Measurements from ENCODE around the gene TADA3. TPM values are rescaled to one million over a fixed set of nuclear protein-coding genes. Genes with fewer than 3 reads are reported as not detected.

TADA3 gene
- total RNA-seq, 2 experiments from 2014 or later, result 80.7 to 96.4 TPM

DNA sequence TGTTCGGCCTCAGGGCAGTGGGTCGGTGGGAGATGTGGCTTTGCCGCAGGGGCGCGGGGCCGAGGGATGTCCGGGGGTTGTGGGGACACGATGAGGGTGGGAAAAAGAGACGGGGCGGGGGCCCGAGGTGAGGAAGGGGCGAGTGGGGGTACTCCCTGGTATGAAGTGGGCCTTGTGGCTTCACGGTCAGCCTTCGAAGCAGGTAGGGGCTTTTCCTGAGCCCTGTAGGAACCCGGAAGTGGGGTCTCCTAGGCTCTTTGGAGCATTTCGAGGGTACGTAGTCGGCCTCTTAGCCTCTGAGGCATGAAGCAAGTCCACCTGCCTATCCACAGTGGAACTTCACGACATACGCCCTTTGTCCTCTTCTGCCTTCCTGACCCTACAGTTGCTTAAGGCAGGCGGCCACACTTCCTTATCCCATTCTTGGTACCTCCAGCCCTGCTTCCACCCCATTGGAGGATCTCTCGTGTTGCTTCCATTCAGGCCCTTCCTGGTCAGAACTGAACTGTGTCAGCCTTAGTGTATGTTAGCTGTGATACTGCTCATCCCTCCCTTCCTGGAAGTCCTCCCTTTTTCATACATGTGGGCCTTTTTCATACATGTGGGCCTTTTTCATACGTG lies 998 bp upstream of the TADA3 start:
- intact Hi-C loops (cut with DNase I, micrococcal nuclease), result loop anchor here (1.0 to 5.0 kb wide), 11 partner anchors 15 to 1849 kb away; partner anchors contain the start of genes CAMK1 (in 1 of the 2), EMC3 (in 1 of the 2), FANCD2 (in 1 of the 2) and JAGN1 (in 1 of the 2)
- peak; percentile 20 for ATAC-seq
- peak overlapping the region; percentile 99 for H3K4me3 Mint-ChIP-seq
- peak; percentile 52 for DNase-seq
- H3K9me3 Mint-ChIP-seq (ENCODE audit: low read depth), result no peaks in the 10 kb centered on the region
- POLR2A ChIA-PET, result interaction anchor here (0.6 to 1.5 kb wide), 11 partner anchors 11 to 431 kb away, joined by 3 to 13 read pairs (median 5); partner anchors contain the start of genes CAMK1, EMC3, OGG1 and THUMPD3
- H3K4me1 Mint-ChIP-seq, result peaks cover 70% of the 10 kb centered on the region
- peaks cover 69% of the 10 kb centered on the region for H3K36me3 Mint-ChIP-seq (ENCODE audit: low read depth)
- H3K27me3 Mint-ChIP-seq, result no peaks in the 10 kb centered on the region
- CTCF ChIA-PET, result interaction anchor here (0.6 to 2.0 kb wide), 12 partner anchors 11 to 440 kb away, joined by 3 to 11 read pairs (median 4); partner anchors contain the start of gene BRPF1
- H3K27ac Mint-ChIP-seq, result peak overlapping the region; percentile 100

DNA sequence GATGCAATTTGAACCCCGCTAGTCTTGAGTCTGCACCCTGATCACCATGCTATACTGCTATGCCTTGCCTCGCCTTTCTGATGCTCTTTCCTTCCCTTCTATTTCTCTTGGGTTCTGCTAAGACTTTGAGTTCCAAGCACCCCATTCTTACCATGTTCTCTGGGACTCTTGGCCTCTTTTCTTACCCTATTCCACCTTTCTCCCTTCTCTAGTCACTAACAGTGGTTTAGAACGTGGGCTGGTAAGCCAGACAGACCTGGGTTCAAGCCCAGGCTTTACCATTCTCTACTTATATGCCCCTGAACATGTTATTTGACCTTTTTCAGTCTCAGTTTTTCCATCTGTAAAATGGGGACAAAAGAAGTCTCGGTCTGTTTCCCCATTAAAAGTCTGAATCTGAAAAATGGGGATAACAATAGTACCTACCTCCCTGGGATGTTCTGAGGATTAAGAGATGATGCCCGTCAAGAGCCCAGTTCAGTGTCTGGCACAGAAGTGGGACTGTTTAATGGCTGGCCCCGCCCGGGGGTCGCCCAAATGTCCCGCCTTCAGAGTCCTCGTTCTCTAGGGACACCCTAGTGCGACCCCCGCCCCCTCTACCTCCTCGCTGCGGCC lies 376 bp downstream of the TADA3 start:
- ChIA-PET POLR2A (interaction anchor here (1.0 to 1.5 kb wide), 7 partner anchors 9 to 395 kb away, joined by 3 to 13 read pairs (median 5); partner anchors contain the start of genes CAMK1 and OGG1), CTCF (interaction anchor here (1.2 to 2.2 kb wide), 6 partner anchors 10 to 65 kb away, joined by 5 to 11 read pairs (median 8); partner anchors contain the start of genes BRPF1 and CAMK1)
- DNase-seq (no peak), ATAC-seq (no peak)
- H3K27ac Mint-ChIP-seq, result peak overlapping the region; percentile 100
- intact Hi-C loops (cut with DNase I, micrococcal nuclease), result loop anchor here (1.0 to 5.0 kb wide), 15 partner anchors 14 to 1850 kb away; partner anchors contain the start of genes BRPF1 (in 2 of the 2), JAGN1 (in 2 of the 2), SETD5 (in 2 of the 2) and CRELD1 (in 1 of the 2)
- no peaks in the 10 kb centered on the region for H3K9me3 Mint-ChIP-seq (ENCODE audit: low read depth)
- H3K4me3 Mint-ChIP-seq, result peak overlapping the region; percentile 99
- H3K4me1 Mint-ChIP-seq, result peaks cover 73% of the 10 kb centered on the region
- H3K36me3 Mint-ChIP-seq (ENCODE audit: low read depth), result peaks cover 67% of the 10 kb centered on the region
- no peaks in the 10 kb centered on the region for H3K27me3 Mint-ChIP-seq

DNA sequence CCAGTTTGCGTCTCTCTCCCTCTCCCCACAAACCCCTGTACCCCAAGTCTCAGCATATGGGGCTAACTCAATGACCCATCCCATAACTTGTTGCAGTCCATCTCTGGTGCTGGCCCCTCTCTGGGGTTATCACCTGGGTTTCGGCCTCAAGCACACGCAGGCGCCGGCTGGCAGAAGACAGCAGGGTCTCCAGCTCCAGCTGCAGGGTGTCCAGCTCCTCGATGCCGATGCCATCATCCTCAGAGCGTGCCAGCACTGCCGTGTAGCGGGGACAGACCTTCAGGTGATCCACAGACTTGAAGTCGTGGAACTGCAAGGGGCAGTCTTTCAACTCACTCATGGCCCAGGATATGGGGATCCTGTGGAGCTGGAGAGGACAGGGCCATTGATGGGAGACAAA lies 1.1 kb downstream of the TADA3 start:
- no peak for ATAC-seq
- CTCF ChIA-PET, result interaction anchor here (0.6 to 2.2 kb wide), 6 partner anchors 11 to 64 kb away, joined by 4 to 11 read pairs (median 5); partner anchors contain the start of genes CAMK1 and OGG1

DNA sequence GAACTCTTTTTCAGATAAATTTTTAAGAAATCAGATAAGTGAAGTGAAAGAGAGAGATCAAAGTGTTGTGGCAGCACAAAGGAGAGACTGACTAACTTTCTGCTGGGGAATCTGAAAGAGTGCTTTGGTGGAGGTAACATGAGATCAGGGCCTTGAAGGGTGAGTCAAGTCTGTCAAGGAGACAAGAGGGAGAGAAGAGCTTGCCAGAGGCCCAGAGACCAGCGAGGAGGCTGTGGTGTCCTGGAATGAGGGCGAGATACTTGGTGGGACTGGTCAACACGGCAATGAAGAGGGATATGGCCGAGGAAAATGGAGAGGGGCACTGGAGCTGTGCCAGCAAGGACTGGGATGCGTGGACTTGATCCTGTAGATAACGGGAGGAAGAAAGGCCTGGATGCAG lies 4.6 kb downstream of the TADA3 start:
- no peaks in the 10 kb centered on the region for H3K27me3 Mint-ChIP-seq
- peak; percentile 75 for ATAC-seq
- peaks cover 58% of the 10 kb centered on the region for H3K4me1 Mint-ChIP-seq
- H3K27ac Mint-ChIP-seq, result peak overlapping the region; percentile 96
- peak overlapping the region; percentile 41 for H3K4me3 Mint-ChIP-seq
- CTCF ChIA-PET, result interaction anchor here (1.2 kb wide), 1 partner anchor 10 kb away, joined by 9 read pairs; no protein-coding TSS in a partner anchor
- no peaks in the 10 kb centered on the region for H3K9me3 Mint-ChIP-seq (ENCODE audit: low read depth)
- intact Hi-C loops (cut with DNase I, micrococcal nuclease), result loop anchor here (1.0 kb wide), 1 partner anchor 9 kb away; no protein-coding TSS in a partner anchor
- DNase-seq, result peak; percentile 64
- POLR2A ChIA-PET, result interaction anchor here (0.8 to 1.0 kb wide), 2 partner anchors 10 to 18 kb away, joined by 4 read pairs; no protein-coding TSS in a partner anchor
- peaks cover 70% of the 10 kb centered on the region for H3K36me3 Mint-ChIP-seq (ENCODE audit: low read depth)

More for the DNA sequence above, 1.1 kb downstream of the TADA3 start:
- Mint-ChIP-seq H3K4me1 (peaks cover 75% of the 10 kb centered on the region), H3K36me3 (ENCODE audit: low read depth) (peaks cover 71% of the 10 kb centered on the region), H3K9me3 (ENCODE audit: low read depth) (no peaks in the 10 kb centered on the region), H3K27ac (peak overlapping the region; percentile 100), H3K4me3 (peak overlapping the region; percentile 99), H3K27me3 (no peaks in the 10 kb centered on the region)
- POLR2A ChIA-PET, result interaction anchor here (1.0 kb wide), 2 partner anchors 13 kb away, joined by 3 to 4 read pairs; no protein-coding TSS in a partner anchor
- DNase-seq, result no peak
- intact Hi-C loops (cut with DNase I, micrococcal nuclease), result loop anchor here (5.0 kb wide), 3 partner anchors 101 to 1851 kb away; partner anchors contain the start of genes JAGN1 (in 1 of the 2), SETD5 (in 1 of the 2) and VGLL4 (in 1 of the 2)

DNA sequence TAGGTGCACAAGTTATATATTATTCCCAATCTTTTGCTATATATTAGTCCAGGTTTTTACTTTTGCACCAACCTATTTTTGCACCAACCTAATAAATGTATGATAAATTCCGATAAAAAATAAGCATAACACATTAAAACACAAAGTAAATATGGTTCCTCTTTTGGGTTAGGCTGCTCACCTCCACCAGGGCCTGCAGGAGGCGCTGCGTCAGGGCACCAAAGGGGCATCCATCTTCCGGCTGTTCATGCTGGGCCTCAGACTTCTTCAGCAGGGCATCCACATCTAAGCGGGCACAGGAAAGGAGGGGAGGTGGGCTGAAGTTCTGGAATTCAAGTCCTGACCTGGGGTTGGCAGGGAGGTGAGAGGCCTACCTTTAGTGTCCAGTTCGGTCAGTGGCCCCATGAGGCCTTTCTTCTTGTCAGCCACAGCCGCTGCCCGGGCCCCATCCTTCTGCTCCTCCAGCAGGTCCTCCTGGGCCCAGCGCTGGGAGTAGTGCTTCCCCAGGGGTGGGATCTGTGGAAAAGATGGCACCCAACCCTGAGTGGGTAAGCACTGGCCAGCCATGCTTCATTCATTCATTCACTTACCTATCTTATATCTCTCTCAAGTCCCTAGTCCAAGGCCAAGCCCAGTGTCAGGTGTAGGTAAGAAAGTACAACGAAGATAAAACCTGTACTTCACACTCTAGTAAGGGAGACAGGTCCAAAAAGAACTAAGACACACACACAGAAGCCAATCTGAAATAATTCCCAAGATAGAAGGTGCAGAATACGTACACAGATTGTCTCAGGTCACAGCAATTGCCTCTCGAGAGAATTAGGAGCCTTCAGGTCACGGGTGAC lies 5.2 kb downstream of the TADA3 start:
- H3K9me3 Mint-ChIP-seq (ENCODE audit: low read depth), result no peaks in the 10 kb centered on the region
- H3K4me3 Mint-ChIP-seq, result peak overlapping the region; percentile 41
- H3K27me3 Mint-ChIP-seq, result no peaks in the 10 kb centered on the region
- intact Hi-C loops (cut with DNase I, micrococcal nuclease), result loop anchor here (1.0 kb wide), 1 partner anchor 9 kb away; no protein-coding TSS in a partner anchor
- ChIA-PET POLR2A (interaction anchor here (0.8 to 1.0 kb wide), 2 partner anchors 9 to 18 kb away, joined by 4 read pairs; no protein-coding TSS in a partner anchor), CTCF (interaction anchor here (1.2 kb wide), 1 partner anchor 9 kb away, joined by 9 read pairs; no protein-coding TSS in a partner anchor)
- H3K4me1 Mint-ChIP-seq, result peaks cover 63% of the 10 kb centered on the region
- DNase-seq (peak; percentile 46), ATAC-seq (peak; percentile 3)
- H3K27ac Mint-ChIP-seq, result peak overlapping the region; percentile 96
- H3K36me3 Mint-ChIP-seq (ENCODE audit: low read depth), result peaks cover 75% of the 10 kb centered on the region

DNA sequence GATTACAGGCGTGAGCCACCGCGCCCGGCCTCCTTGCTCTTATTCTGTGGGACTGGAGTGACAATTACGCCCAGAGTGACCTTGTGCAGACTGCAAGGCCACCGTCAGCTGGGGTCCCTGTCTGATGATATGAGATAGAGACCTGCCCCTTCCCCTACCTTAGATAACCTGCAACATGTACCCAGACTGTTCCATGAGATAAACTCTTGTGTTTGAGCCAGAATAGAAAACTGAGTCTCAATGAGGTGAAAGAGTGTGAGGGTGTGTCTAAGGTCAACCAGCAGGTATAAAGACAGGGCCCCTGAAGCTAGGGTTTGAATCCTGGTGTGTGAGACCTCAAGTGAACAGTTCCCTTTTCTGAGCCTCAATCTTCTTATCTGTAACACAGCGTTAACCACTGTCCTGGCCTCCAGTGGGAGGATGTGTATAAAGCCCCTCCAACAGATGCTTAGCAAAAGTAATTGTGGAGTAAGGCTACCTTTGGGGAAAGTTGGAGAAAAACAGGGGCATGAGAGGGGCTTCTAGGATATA lies 6.0 kb downstream of the TADA3 start:
- no peak for DNase-seq
- Mint-ChIP-seq H3K4me1 (peaks cover 61% of the 10 kb centered on the region), H3K36me3 (ENCODE audit: low read depth) (peaks cover 75% of the 10 kb centered on the region), H3K27ac (peak overlapping the region; percentile 96), H3K27me3 (no peaks in the 10 kb centered on the region), H3K9me3 (ENCODE audit: low read depth) (no peaks in the 10 kb centered on the region), H3K4me3 (no peak overlapping the region)
- POLR2A ChIA-PET, result no interaction called here
- no peak for ATAC-seq
- CTCF ChIA-PET, result no interaction called here
- intact Hi-C loops (cut with DNase I, micrococcal nuclease), result no loop called here

DNA sequence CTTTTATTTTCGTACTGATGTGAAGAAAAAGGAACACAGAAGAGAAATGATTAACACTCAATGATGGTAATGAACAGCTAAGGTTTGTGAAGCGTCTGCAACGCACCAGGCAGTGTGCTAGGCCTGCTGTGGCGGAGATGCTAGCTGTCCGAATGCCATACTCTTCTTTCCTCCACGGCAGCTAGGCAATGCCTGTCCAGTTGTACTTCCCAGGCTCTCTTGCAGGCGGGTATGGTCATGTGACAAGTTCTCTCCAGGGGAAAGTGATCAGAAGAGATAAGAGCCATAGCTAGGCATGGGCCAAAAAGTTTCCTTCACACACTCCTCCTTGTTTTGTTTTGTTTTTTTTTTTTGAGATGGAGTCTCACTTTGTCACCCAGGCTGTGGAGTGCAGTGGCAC lies 6.7 kb downstream of the TADA3 start:
- CTCF ChIA-PET, result no interaction called here

DNA sequence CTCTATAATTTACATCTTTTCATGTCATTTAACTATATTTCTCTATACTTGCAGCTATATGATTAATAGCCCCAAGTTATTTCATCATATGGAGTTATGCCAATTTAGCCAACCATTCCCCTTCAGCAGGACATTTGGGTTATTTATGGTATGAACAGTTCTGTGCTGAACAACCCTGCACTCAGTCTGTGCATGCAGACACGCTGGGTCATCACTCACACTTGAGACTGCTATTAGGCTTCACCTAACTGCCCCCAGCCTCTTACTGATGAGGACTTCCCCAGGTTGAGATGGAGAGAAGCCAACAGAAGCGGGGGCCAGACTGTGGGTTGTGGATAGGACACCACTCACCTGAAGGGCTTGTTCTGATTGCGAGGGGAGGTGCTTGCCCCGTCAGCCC lies 7.3 kb downstream of the TADA3 start:
- Mint-ChIP-seq H3K36me3 (ENCODE audit: low read depth) (peaks cover 71% of the 10 kb centered on the region), H3K4me1 (peaks cover 59% of the 10 kb centered on the region), H3K27me3 (no peaks in the 10 kb centered on the region), H3K9me3 (ENCODE audit: low read depth) (no peaks in the 10 kb centered on the region), H3K4me3 (no peak overlapping the region), H3K27ac (no peak overlapping the region)
- DNase-seq (no peak), ATAC-seq (no peak)
- CTCF ChIA-PET, result no interaction called here
- intact Hi-C loops (cut with DNase I, micrococcal nuclease), result no loop called here
- POLR2A ChIA-PET, result no interaction called here

More for the DNA sequence above, 6.7 kb downstream of the TADA3 start:
- Mint-ChIP-seq H3K27me3 (no peaks in the 10 kb centered on the region), H3K4me3 (no peak overlapping the region), H3K4me1 (peaks cover 59% of the 10 kb centered on the region), H3K9me3 (ENCODE audit: low read depth) (no peaks in the 10 kb centered on the region), H3K36me3 (ENCODE audit: low read depth) (peaks cover 73% of the 10 kb centered on the region), H3K27ac (no peak overlapping the region)
- no peak for DNase-seq
- ATAC-seq, result no peak
- POLR2A ChIA-PET, result no interaction called here
- intact Hi-C loops (cut with DNase I, micrococcal nuclease), result no loop called here

DNA sequence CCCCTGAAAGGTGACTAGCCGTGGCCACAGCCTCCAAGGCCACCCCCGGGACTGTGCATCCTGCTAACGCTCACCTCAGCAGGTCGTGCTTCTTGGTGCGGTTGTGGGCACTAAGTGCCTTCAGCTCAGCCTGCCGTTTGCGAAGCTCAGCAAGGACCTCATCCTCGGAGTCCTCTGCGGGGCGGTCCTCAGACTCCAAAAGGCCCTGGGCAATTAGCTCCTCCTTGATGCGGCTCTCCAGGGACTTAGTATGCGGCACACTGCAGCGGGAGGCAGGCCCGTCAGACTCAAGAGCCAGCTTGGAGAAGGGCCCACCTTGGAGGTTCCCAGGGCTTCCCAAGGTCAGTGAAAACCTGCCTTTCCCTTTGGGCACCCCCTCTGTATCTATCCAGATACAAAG lies 8.3 kb downstream of the TADA3 start:
- no peak for DNase-seq
- no peak overlapping the region for H3K27ac Mint-ChIP-seq
- peaks cover 69% of the 10 kb centered on the region for H3K36me3 Mint-ChIP-seq (ENCODE audit: low read depth)
- intact Hi-C loops (cut with DNase I, micrococcal nuclease), result no loop called here
- POLR2A ChIA-PET, result no interaction called here
- no peaks in the 10 kb centered on the region for H3K27me3 Mint-ChIP-seq
- ATAC-seq, result no peak
- no peaks in the 10 kb centered on the region for H3K9me3 Mint-ChIP-seq (ENCODE audit: low read depth)
- H3K4me1 Mint-ChIP-seq, result peaks cover 59% of the 10 kb centered on the region
- no peak overlapping the region for H3K4me3 Mint-ChIP-seq
- CTCF ChIA-PET, result interaction anchor here (0.8 kb wide), 1 partner anchor 44 kb away, joined by 4 read pairs; no protein-coding TSS in a partner anchor

DNA sequence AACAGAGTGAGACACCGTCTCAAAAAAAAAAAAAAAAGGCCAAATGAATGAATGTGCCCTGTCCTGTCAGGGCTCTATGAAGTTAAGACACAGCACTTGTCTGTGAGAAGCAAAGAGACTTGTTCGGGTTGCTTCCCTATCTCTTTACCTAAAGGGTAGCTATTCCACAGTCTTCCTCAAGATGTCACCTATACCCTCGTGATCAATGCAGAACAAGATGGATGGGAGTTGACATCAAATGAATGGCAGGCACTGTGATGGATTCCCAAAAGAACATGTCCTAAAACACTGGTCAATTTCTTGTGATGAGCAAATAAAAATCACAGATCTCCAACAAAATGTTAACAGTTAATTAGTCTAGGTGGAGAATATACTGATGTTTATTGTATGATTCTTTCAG lies 9.5 kb downstream of the TADA3 start:
- ATAC-seq, result no peak
- ChIA-PET CTCF (interaction anchor here (0.6 to 1.6 kb wide), 4 partner anchors 10 to 166 kb away, joined by 3 to 8 read pairs (median 4); partner anchors contain the start of genes ARPC4, CAMK1 and TADA3), POLR2A (interaction anchor here (0.6 to 1.4 kb wide), 2 partner anchors 10 to 421 kb away, joined by 4 to 5 read pairs; partner anchors contain the start of genes ARPC4 and TADA3)
- Mint-ChIP-seq H3K36me3 (ENCODE audit: low read depth) (peaks cover 65% of the 10 kb centered on the region), H3K4me3 (no peak overlapping the region), H3K27ac (no peak overlapping the region), H3K9me3 (ENCODE audit: low read depth) (no peaks in the 10 kb centered on the region), H3K27me3 (no peaks in the 10 kb centered on the region), H3K4me1 (peaks cover 64% of the 10 kb centered on the region)
- no peak for DNase-seq
- intact Hi-C loops (cut with DNase I, micrococcal nuclease), result no loop called here
